Measurements from ENCODE around the gene THTPA. TPM values are rescaled to one million over a fixed set of nuclear protein-coding genes. Genes with fewer than 3 reads are reported as not detected.
A peak's percentile ranks its signal among the peaks of the same experiment; 100 is the strongest.
"Not testable (repeated sequence)": the region's sequence is repeated elsewhere in the genome, so short reads cannot be mapped to it uniquely, and the experiment has no call there.

THTPA gene
- polyA plus RNA-seq, 1 donor: 34.8 TPM

- no peak for DNase-seq
- Histone ChIP-seq H3K4me1 (ENCODE audit: control insufficient read depth, insufficient read depth, low read length) (peaks cover 5% of the 10 kb centered on the region), H3K36me3 (ENCODE audit: control insufficient read depth, insufficient read depth, low read length) (no peaks in the 10 kb centered on the region), H3K27me3 (ENCODE audit: control insufficient read depth, insufficient read depth, low read length) (no peaks in the 10 kb centered on the region), H3K9me3 (ENCODE audit: control insufficient read depth, low read depth, low read length) (no peaks in the 10 kb centered on the region), H3K4me3 (ENCODE audit: low read length) (no peak overlapping the region), H3K27ac (ENCODE audit: low read length) (no peak overlapping the region)
- no CpG with 5 or more reads among the region's 2 CpGs for WGBS (ENCODE audit: insufficient coverage, low lambda C conversion rate)
These were observed 33.5 kb downstream of the THTPA start for GRCh38 chr14:23589606-23590005.

GRCh38 chr14:23590198-23590597 lies 34.1 kb downstream of the THTPA start:
- DNase-seq: no peak
- WGBS (ENCODE audit: insufficient coverage, low lambda C conversion rate): no CpG with 5 or more reads among the region's 4 CpGs

GRCh38 chr14:23594191-23594590 lies 38.1 kb downstream of the THTPA start:
- H3K4me3 ChIP-seq (ENCODE audit: low read length); H3K27ac ChIP-seq (ENCODE audit: low read length); H3K4me1 ChIP-seq (ENCODE audit: control insufficient read depth, insufficient read depth, low read length); DNase-seq; H3K36me3 ChIP-seq (ENCODE audit: control insufficient read depth, insufficient read depth, low read length); H3K27me3 ChIP-seq (ENCODE audit: control insufficient read depth, insufficient read depth, low read length); H3K9me3 ChIP-seq (ENCODE audit: control insufficient read depth, low read depth, low read length): not testable (repeated sequence)
- WGBS (ENCODE audit: insufficient coverage, low lambda C conversion rate): no CpG with 5 or more reads among the region's 3 CpGs

More at GRCh38 chr14:23590198-23590597, 34.1 kb downstream of the THTPA start:
- Histone ChIP-seq H3K9me3 (ENCODE audit: control insufficient read depth, low read depth, low read length) (no peaks in the 10 kb centered on the region), H3K4me1 (ENCODE audit: control insufficient read depth, insufficient read depth, low read length) (peaks cover 5% of the 10 kb centered on the region), H3K27me3 (ENCODE audit: control insufficient read depth, insufficient read depth, low read length) (no peaks in the 10 kb centered on the region), H3K36me3 (ENCODE audit: control insufficient read depth, insufficient read depth, low read length) (no peaks in the 10 kb centered on the region), H3K27ac (ENCODE audit: low read length) (no peak overlapping the region), H3K4me3 (ENCODE audit: low read length) (no peak overlapping the region)

- Histone ChIP-seq H3K27me3 (ENCODE audit: control insufficient read depth, insufficient read depth, low read length) (no peaks in the 10 kb centered on the region), H3K27ac (ENCODE audit: low read length) (no peak overlapping the region), H3K9me3 (ENCODE audit: control insufficient read depth, low read depth, low read length) (no peaks in the 10 kb centered on the region), H3K36me3 (ENCODE audit: control insufficient read depth, insufficient read depth, low read length) (no peaks in the 10 kb centered on the region), H3K4me1 (ENCODE audit: control insufficient read depth, insufficient read depth, low read length) (no peaks in the 10 kb centered on the region), H3K4me3 (ENCODE audit: low read length) (no peak overlapping the region)
- 100% methylated on average over 1 of the region's 2 CpGs for WGBS (ENCODE audit: insufficient coverage, low lambda C conversion rate)
- DNase-seq: no peak
These were observed 44.2 kb downstream of the THTPA start for GRCh38 chr14:23600322-23600707.

- no peaks in the 10 kb centered on the region for H3K9me3 ChIP-seq (ENCODE audit: control insufficient read depth, low read depth, low read length)
- no peak overlapping the region for H3K27ac ChIP-seq (ENCODE audit: low read length)
- H3K36me3 ChIP-seq (ENCODE audit: control insufficient read depth, insufficient read depth, low read length): no peaks in the 10 kb centered on the region
- H3K4me3 ChIP-seq (ENCODE audit: low read length): no peak overlapping the region
- H3K4me1 ChIP-seq (ENCODE audit: control insufficient read depth, insufficient read depth, low read length): no peaks in the 10 kb centered on the region
- no CpG with 5 or more reads among the region's 1 CpG for WGBS (ENCODE audit: insufficient coverage, low lambda C conversion rate)
- no peak for DNase-seq
- no peaks in the 10 kb centered on the region for H3K27me3 ChIP-seq (ENCODE audit: control insufficient read depth, insufficient read depth, low read length)
These were observed 44.7 kb downstream of the THTPA start for GRCh38 chr14:23600806-23601205.

GRCh38 chr14:23601424-23601823 lies 45.4 kb downstream of the THTPA start:
- Histone ChIP-seq H3K27me3 (ENCODE audit: control insufficient read depth, insufficient read depth, low read length) (no peaks in the 10 kb centered on the region), H3K9me3 (ENCODE audit: control insufficient read depth, low read depth, low read length) (no peaks in the 10 kb centered on the region), H3K4me3 (ENCODE audit: low read length) (no peak overlapping the region), H3K27ac (ENCODE audit: low read length) (no peak overlapping the region), H3K36me3 (ENCODE audit: control insufficient read depth, insufficient read depth, low read length) (no peaks in the 10 kb centered on the region), H3K4me1 (ENCODE audit: control insufficient read depth, insufficient read depth, low read length) (no peaks in the 10 kb centered on the region)
- no peak for DNase-seq

GRCh38 chr14:23601845-23602180 lies 45.7 kb downstream of the THTPA start:
- H3K4me1 ChIP-seq (ENCODE audit: control insufficient read depth, insufficient read depth, low read length): no peaks in the 10 kb centered on the region
- H3K9me3 ChIP-seq (ENCODE audit: control insufficient read depth, low read depth, low read length): no peaks in the 10 kb centered on the region
- no peak for DNase-seq
- H3K27me3 ChIP-seq (ENCODE audit: control insufficient read depth, insufficient read depth, low read length): no peaks in the 10 kb centered on the region
- H3K36me3 ChIP-seq (ENCODE audit: control insufficient read depth, insufficient read depth, low read length): no peaks in the 10 kb centered on the region
- H3K27ac ChIP-seq (ENCODE audit: low read length): no peak overlapping the region
- WGBS (ENCODE audit: insufficient coverage, low lambda C conversion rate): no CpG with 5 or more reads among the region's 1 CpG
- H3K4me3 ChIP-seq (ENCODE audit: low read length): no peak overlapping the region

- H3K4me1 ChIP-seq (ENCODE audit: control insufficient read depth, insufficient read depth, low read length): no peaks in the 10 kb centered on the region
- no peaks in the 10 kb centered on the region for H3K27me3 ChIP-seq (ENCODE audit: control insufficient read depth, insufficient read depth, low read length)
- no peaks in the 10 kb centered on the region for H3K9me3 ChIP-seq (ENCODE audit: control insufficient read depth, low read depth, low read length)
- DNase-seq: no peak
- H3K4me3 ChIP-seq (ENCODE audit: low read length): no peak overlapping the region
- no peaks in the 10 kb centered on the region for H3K36me3 ChIP-seq (ENCODE audit: control insufficient read depth, insufficient read depth, low read length)
- no peak overlapping the region for H3K27ac ChIP-seq (ENCODE audit: low read length)
- WGBS (ENCODE audit: insufficient coverage, low lambda C conversion rate): 60% methylated on average over 1 of the region's 12 CpGs
These were observed 46.4 kb downstream of the THTPA start for GRCh38 chr14:23602181-23603095.

- Histone ChIP-seq H3K27me3 (ENCODE audit: control insufficient read depth, insufficient read depth, low read length) (no peaks in the 10 kb centered on the region), H3K4me1 (ENCODE audit: control insufficient read depth, insufficient read depth, low read length) (no peaks in the 10 kb centered on the region), H3K9me3 (ENCODE audit: control insufficient read depth, low read depth, low read length) (no peaks in the 10 kb centered on the region), H3K4me3 (ENCODE audit: low read length) (no peak overlapping the region), H3K27ac (ENCODE audit: low read length) (no peak overlapping the region), H3K36me3 (ENCODE audit: control insufficient read depth, insufficient read depth, low read length) (no peaks in the 10 kb centered on the region)
- no peak for DNase-seq
- no CpG with 5 or more reads among the region's 2 CpGs for WGBS (ENCODE audit: insufficient coverage, low lambda C conversion rate)
These were observed 47.0 kb downstream of the THTPA start for GRCh38 chr14:23603103-23603502.

GRCh38 chr14:23604148-23604547 lies 48.1 kb downstream of the THTPA start:
- DNase-seq: no peak
- H3K27ac ChIP-seq (ENCODE audit: low read length): no peak overlapping the region
- peaks cover 3% of the 10 kb centered on the region for H3K4me1 ChIP-seq (ENCODE audit: control insufficient read depth, insufficient read depth, low read length)
- H3K9me3 ChIP-seq (ENCODE audit: control insufficient read depth, low read depth, low read length): no peaks in the 10 kb centered on the region
- no peaks in the 10 kb centered on the region for H3K36me3 ChIP-seq (ENCODE audit: control insufficient read depth, insufficient read depth, low read length)
- H3K27me3 ChIP-seq (ENCODE audit: control insufficient read depth, insufficient read depth, low read length): no peaks in the 10 kb centered on the region
- WGBS (ENCODE audit: insufficient coverage, low lambda C conversion rate): no CpG with 5 or more reads among the region's 2 CpGs
- H3K4me3 ChIP-seq (ENCODE audit: low read length): no peak overlapping the region

- no peaks in the 10 kb centered on the region for H3K27me3 ChIP-seq (ENCODE audit: control insufficient read depth, insufficient read depth, low read length)
- no peak overlapping the region for H3K4me3 ChIP-seq (ENCODE audit: low read length)
- no CpG with 5 or more reads among the region's 3 CpGs for WGBS (ENCODE audit: insufficient coverage, low lambda C conversion rate)
- peaks cover 8% of the 10 kb centered on the region for H3K4me1 ChIP-seq (ENCODE audit: control insufficient read depth, insufficient read depth, low read length)
- no peaks in the 10 kb centered on the region for H3K9me3 ChIP-seq (ENCODE audit: control insufficient read depth, low read depth, low read length)
- peak in 1 of 2 donors; percentile 24 for DNase-seq
- H3K36me3 ChIP-seq (ENCODE audit: control insufficient read depth, insufficient read depth, low read length): no peaks in the 10 kb centered on the region
- no peak overlapping the region for H3K27ac ChIP-seq (ENCODE audit: low read length)
These were observed 48.7 kb downstream of the THTPA start for GRCh38 chr14:23604675-23605170.
